ENCODE data around the gene ZDHHC22.

GRCh38 chr14:77114609-77115008 lies 27.0 kb downstream of the ZDHHC22 start:
- no peak for TF ChIP-seq CTCF (IDR thresholded peaks at IDR 0.05)
- TF ChIP-seq POLR2A (IDR thresholded peaks at IDR 0.05), result no peak

Measured in adrenal gland (tissue), 5 donors.